Measurements from ENCODE around the gene JAK1.

The JAK1 gene

GRCh38 chr1:64980745-64981600 is 14.6 kb upstream of the JAK1 start:
- DNase-seq (ENCODE audit: low spot score), result no peak

- no peak for DNase-seq (ENCODE audit: low spot score)
Measured at GRCh38 chr1:64979358-64979757, 13.0 kb upstream of the JAK1 start.

- DNase-seq (ENCODE audit: low spot score), result no peak
Measured at GRCh38 chr1:64976361-64976760, 10.0 kb upstream of the JAK1 start.

DNA sequence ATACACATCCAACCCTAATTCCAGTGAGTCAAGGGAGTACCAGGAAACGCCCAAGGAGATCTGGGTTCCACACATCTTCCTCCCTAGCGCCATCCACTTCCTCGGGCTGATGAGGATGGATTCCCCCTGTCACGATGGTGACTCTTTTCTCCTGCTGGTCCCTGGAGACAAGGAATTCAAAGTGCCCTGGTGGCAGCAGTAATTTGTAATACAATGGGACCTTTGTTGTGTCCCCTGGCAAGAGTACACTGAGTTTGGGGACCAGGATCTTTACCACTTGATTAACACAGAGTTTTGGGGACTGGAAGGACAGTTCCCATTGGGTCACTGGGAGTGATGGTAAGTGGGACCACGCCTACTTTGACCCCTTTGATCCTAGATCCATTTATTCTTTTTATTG is 9.4 kb upstream of the JAK1 start:
- DNase-seq (ENCODE audit: low spot score), result no peak

DNA sequence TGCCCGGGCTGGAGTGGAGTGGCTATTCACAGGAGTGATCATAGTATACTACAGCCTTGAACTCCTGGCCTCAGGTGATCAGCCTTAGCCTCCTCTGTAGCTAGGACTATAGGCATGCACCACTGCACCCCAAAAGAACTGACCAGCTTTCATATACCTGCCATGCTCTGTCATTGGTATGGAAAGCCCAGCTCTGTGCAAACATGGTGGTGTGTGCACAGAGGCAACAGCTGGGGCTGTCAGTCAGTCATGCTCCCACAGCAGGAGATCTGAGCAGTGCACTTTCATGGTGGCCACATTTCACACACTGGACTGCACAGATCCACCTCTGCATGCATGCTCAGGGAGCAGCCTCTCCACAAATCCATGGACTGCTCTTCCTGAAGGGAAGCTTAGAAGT is 8.8 kb upstream of the JAK1 start:
- DNase-seq (ENCODE audit: low spot score), result no peak

- DNase-seq (ENCODE audit: low spot score), result no peak
Measured at GRCh38 chr1:64974288-64974825, 8.0 kb upstream of the JAK1 start.

- no peak for DNase-seq (ENCODE audit: low spot score)
Measured at GRCh38 chr1:64973061-64973647, 6.8 kb upstream of the JAK1 start.

DNA sequence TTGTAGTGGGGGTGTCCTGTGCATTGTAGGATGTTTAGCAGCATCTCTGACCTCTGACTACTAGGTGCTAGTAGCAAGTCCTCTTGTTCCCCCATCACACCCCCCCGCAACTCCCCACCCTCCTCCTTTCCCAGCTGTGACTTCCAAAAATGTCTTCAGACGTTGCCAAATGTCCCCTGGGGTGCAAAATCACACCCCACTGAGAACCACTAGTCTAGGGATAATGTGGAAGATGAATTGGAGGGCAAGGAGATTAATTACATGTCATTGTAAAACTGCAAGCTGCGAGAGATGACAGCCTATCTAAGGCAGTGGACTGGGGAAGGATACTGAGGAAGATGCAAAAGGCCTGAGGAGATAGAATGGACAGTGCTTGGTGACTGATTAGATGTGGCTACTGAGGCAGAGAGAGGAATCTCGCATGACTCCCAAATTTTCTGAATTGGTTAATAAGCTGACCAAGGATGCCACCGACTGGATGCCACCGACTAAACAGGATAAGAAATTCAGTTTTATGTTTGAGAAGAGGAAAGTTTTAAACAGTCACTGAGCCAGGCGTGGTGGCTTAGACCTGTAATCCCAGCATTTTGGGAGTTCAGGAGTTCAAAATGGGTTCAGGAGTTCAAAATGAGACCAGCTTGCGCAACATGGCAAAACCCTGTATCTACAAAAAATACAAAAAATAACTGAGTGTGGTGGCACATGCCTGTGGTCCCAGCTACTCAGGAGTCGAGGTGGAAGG is 3.1 kb upstream of the JAK1 start:
- DNase-seq (ENCODE audit: low spot score), result no peak

GRCh38 chr1:64967381-64967780 is 1.0 kb upstream of the JAK1 start:
- no peak for DNase-seq (ENCODE audit: low spot score)

- DNase-seq (ENCODE audit: low spot score), result peak; percentile 80
Measured at GRCh38 chr1:64965366-64966157, 787 bp downstream of the JAK1 start.

GRCh38 chr1:64963466-64963865 is 2.9 kb downstream of the JAK1 start:
- DNase-seq (ENCODE audit: low spot score), result no peak

GRCh38 chr1:64962441-64962840 is 3.9 kb downstream of the JAK1 start:
- no peak for DNase-seq (ENCODE audit: low spot score)

DNA sequence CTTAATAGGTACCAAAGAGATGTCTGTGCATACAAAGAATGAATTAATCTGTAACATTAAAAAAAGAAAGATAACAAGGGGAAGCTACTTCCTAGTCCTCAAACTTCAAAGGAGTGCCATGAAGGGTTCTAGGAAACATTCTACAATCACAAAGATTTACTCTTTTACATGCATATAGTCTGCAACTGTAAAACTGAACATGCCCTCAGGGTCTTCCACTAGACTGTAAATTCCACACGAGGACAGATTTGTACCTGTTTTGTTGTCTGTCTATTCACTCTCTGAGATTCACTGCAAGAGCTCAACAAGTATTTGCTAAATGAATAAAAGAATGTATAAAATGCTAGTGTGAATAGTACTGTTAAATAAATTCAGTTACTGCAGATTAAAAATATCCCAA is 4.4 kb downstream of the JAK1 start:
- no peak for DNase-seq (ENCODE audit: low spot score)

DNA sequence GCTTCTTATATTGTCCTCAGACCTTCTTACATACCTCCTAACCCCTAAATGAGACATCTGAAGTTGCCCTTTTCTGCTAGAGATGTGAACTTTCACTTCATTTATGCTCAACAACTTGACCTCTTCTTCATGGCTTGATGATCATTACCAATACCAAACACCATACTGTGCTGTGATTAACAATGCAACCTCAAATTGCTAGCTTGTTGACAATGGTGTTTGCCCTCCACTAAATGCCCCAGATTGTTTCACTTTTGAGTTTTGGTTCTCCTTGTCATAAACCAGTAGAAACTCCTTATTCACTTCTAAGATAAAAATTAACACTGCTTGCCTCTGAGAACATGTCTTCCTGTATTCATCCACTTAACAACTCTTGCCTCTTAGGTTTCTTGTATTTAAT is 5.6 kb downstream of the JAK1 start:
- DNase-seq (ENCODE audit: low spot score), result no peak

DNA sequence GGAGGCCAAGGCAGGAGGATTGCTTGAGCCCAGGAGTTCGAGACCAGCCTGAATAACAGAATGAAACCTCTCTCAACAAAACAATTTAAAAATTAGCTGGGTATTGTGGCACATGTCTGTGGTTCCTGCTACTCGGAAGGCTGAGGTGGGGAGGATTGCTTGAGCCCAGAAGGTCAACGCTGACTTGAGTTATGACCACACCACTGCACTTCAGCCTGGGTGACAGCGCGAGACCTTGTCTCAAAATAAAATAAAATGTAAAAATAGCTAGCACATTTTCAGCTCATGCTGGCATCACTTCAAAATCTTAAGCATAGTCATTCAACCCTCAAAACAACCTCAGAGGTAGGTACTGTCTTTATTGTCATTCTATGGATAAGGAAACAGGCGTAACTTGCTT is 6.4 kb downstream of the JAK1 start:
- no peak for DNase-seq (ENCODE audit: low spot score)

GRCh38 chr1:64956733-64957441 is 9.5 kb downstream of the JAK1 start:
- no peak for DNase-seq (ENCODE audit: low spot score)

DNA sequence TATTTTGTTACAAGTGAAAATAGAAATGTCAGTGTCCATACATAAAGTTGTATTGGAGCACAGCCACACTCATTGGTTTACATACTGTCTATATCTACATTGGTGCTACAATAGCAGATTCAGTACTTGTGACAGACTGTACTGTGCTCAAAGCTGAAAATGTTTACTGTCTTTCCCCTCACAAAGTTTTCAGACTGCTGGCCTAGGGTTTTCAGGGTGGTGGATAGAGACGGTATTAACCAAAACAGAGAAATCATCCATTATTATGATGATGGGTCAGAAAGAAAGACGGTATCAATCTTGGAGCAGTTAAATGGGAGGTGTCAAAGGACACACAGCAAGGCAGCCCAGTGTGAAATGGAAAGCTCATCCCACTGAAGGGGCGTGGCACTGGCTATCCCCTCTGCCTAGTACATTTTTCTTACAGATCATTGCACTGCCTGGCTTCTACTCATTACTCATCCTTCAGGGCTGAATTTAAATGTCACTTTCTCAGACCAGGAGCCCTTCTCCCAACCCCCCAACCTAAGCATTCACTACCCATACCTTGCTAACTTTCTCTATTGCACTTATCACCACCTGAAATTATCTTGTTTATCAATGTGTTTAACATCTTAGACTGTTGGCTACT is 10.2 kb downstream of the JAK1 start:
- peak; percentile 30 for DNase-seq (ENCODE audit: low spot score)

- DNase-seq (ENCODE audit: low spot score), result no peak
Measured at GRCh38 chr1:64955097-64956009, 11.0 kb downstream of the JAK1 start.

GRCh38 chr1:64953241-64953640 is 13.1 kb downstream of the JAK1 start:
- DNase-seq (ENCODE audit: low spot score), result no peak
